Erythroblast (primary cell): Measurements from ENCODE around the gene APBB2.

Experiments used
- GATA1 ChIP-seq: IDR thresholded peaks from 2 replicates; pipeline ENCODE4 v1.6.1; 2011; ENCODE audit warnings: low read depth, mild to moderate bottlenecking, control low read depth, low read length, moderate library complexity
- POLR2A ChIP-seq: IDR thresholded peaks from 2 replicates; pipeline ENCODE4 v1.6.1; 2011; ENCODE audit warnings: mild to moderate bottlenecking, low read length

- TF ChIP-seq POLR2A, result no peak
- TF ChIP-seq GATA1, result no peak
These were observed 224.0 kb downstream of the APBB2 start for GRCh38 chr4:40990236-40990898.
